PC-3 (cell line): Measurements from ENCODE around the gene DHX34. TPM values are rescaled to one million over a fixed set of nuclear protein-coding genes. Genes with fewer than 3 reads are reported as not detected.

ENCODE experiments used
- ATAC-seq: fragments of 200-7000 bp; cut with Tn5 transposase; 2 replicates; pipeline ENCODE4 v1.9.1; 2020; ENCODE audit warnings: mild to moderate bottlenecking, moderate library complexity
- BruUV-seq: library from RNA; stranded (reverse); fragments of 400-500 nt; replicated peaks from 2 replicates; lab custom pipeline; 2021; lab: Mats Ljungman, UMichigan
- CTCF ChIA-PET: fragments of 300-600 bp; sonication (Branson Sonifier 250); formaldehyde crosslinking; loops from one replicate; lab custom pipeline; 2022; ENCODE audit warnings: antibody characterized with exemption; lab: Charles Lee
- POLR2A ChIA-PET: fragments of 300-600 bp; sonication (Branson Sonifier 250); formaldehyde crosslinking; loops from one replicate; lab custom pipeline; 2022; ENCODE audit warnings: antibody characterized with exemption; ENCODE audit not compliant: unreplicated experiment; lab: Charles Lee
- DNase-seq: peaks from one replicate; pipeline ENCODE4 v3.0.0-alpha.2; 2015
- H2AFZ ChIP-seq: fragments of 300-600 bp; sonication (generic); 2 replicates; pipeline ENCODE4 v1.6.0; 2016; ENCODE audit warnings: antibody characterized with exemption, low read length
- H3F3A ChIP-seq: fragments of 300-600 bp; sonication (generic); one replicate; pipeline ENCODE4 v1.6.0; 2017; ENCODE audit warnings: antibody characterized with exemption, low read length, control low read depth, mild to moderate bottlenecking; ENCODE audit not compliant: unreplicated experiment
- H3K27ac ChIP-seq: fragments of 300-600 bp; sonication (generic); 2 replicates; pipeline ENCODE4 v1.5.1; 2016; ENCODE audit warnings: mild to moderate bottlenecking, low read length
- H3K27me3 ChIP-seq: fragments of 300-600 bp; sonication (generic); 2 replicates; pipeline ENCODE4 v1.6.1; 2016; ENCODE audit warnings: low read length, mixed read lengths
- H3K36me3 ChIP-seq: fragments of 300-600 bp; sonication (generic); 2 replicates; pipeline ENCODE4 v1.6.1; 2016; ENCODE audit warnings: low read depth, mixed run types, low read length, mixed read lengths
- H3K4me1 ChIP-seq: fragments of 300-600 bp; sonication (generic); 2 replicates; pipeline ENCODE4 v1.5.1; 2016; ENCODE audit warnings: low read length; ENCODE audit not compliant: insufficient read depth
- H3K4me2 ChIP-seq: fragments of 300-600 bp; sonication (generic); 2 replicates; pipeline ENCODE4 v1.6.0; 2016; ENCODE audit warnings: low read length
- H3K4me3 ChIP-seq: fragments of 300-600 bp; sonication (generic); 2 replicates; pipeline ENCODE4 v1.5.1; 2016; ENCODE audit warnings: mild to moderate bottlenecking, low read length, mixed read lengths
- H3K79me2 ChIP-seq: fragments of 300-600 bp; sonication (generic); 2 replicates; pipeline ENCODE4 v1.6.1; 2017; ENCODE audit warnings: low read length, mixed read lengths
- H3K9ac ChIP-seq: fragments of 300-600 bp; sonication (generic); 2 replicates; pipeline ENCODE4 v1.6.0; 2016; ENCODE audit warnings: mild to moderate bottlenecking, low read length
- H3K9me2 ChIP-seq: fragments of 300-600 bp; sonication (generic); replicated peaks from 2 replicates; pipeline ENCODE4 v1.6.1; 2016; ENCODE audit warnings: mixed run types, low read length, mixed read lengths
- H3K9me3 ChIP-seq: fragments of 300-600 bp; sonication (generic); 2 replicates; pipeline ENCODE4 v1.6.1; 2016; ENCODE audit warnings: low read length, mixed read lengths
- H4K20me1 ChIP-seq: fragments of 300-600 bp; sonication (generic); 2 replicates; pipeline ENCODE4 v1.6.1; 2016; ENCODE audit warnings: low read length, mixed read lengths
- EZH2 ChIP-seq: fragments of 300-600 bp; sonication (generic); IDR thresholded peaks from one replicate; pipeline ENCODE4 v1.6.1; 2017; ENCODE audit warnings: antibody characterized with exemption, mild to moderate bottlenecking, low read length; ENCODE audit not compliant: unreplicated experiment
- EZH2phosphoT487 ChIP-seq: fragments of 300-600 bp; sonication (generic); IDR thresholded peaks from 2 replicates; pipeline ENCODE4 v1.6.1; 2018; ENCODE audit warnings: mild to moderate bottlenecking, antibody characterized with exemption, low read length, borderline replicate concordance
- intact Hi-C: fragments of 100-400 bp; cut with micrococcal nuclease; formaldehyde crosslinking; loops from 2 replicates; pipeline ENCODE4 v1.9.0; 2023
- total RNA-seq: library from RNA; depleted of rRNA; stranded (reverse); fragments of >200 nt; gene quantifications from 2 replicates; pipeline ENCODE4 v1.2.3, GENCODE V29; 2014
- TF ChIP-seq, protein P1 (sequence below): fragments of 300-600 bp; sonication (generic); conservative IDR thresholded peaks from 2 replicates; pipeline ENCODE4 v1.5.1; 2017; ENCODE audit warnings: antibody characterized with exemption, low read depth, mild to moderate bottlenecking, low read length

The DHX34 gene
- total RNA-seq, 1 experiment from 2014 or later, result 28.3 TPM

DNA sequence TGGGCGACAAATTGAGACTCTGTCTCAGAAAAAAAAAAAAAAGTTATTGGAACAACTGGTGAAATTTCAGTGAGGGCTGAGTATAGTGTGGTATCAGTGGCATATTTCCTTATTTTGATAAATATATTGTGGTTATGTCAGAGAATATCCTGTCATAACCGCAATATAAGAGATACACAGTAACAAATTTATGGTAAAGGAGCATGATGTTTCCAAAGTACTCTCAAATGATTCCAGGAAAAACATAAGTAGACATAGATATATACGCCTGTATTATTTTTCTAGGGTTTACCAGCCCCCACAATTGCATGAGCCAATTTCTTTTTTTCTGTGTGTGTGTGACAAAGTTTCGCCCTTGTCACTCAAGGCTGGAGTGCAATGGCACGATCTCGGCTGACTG lies 45.1 kb upstream of the DHX34 start:
- Histone ChIP-seq H3K27me3 (no peaks in the 10 kb centered on the region), H3K9me3 (no peaks in the 10 kb centered on the region), H3K36me3 (no peaks in the 10 kb centered on the region), H3K4me3 (no peak overlapping the region), H3F3A (no peaks in the 10 kb centered on the region), H3K27ac (no peak overlapping the region), H3K4me2 (no peak overlapping the region), H3K9me2 (no peaks in the 10 kb centered on the region), H4K20me1 (no peaks in the 10 kb centered on the region), H3K4me1 (no peaks in the 10 kb centered on the region), H3K79me2 (no peaks in the 10 kb centered on the region), H2AFZ (no peak overlapping the region), H3K9ac (no peak overlapping the region)
- DNase-seq (no peak), ATAC-seq (no peak)
- TF ChIP-seq, protein P1, sequence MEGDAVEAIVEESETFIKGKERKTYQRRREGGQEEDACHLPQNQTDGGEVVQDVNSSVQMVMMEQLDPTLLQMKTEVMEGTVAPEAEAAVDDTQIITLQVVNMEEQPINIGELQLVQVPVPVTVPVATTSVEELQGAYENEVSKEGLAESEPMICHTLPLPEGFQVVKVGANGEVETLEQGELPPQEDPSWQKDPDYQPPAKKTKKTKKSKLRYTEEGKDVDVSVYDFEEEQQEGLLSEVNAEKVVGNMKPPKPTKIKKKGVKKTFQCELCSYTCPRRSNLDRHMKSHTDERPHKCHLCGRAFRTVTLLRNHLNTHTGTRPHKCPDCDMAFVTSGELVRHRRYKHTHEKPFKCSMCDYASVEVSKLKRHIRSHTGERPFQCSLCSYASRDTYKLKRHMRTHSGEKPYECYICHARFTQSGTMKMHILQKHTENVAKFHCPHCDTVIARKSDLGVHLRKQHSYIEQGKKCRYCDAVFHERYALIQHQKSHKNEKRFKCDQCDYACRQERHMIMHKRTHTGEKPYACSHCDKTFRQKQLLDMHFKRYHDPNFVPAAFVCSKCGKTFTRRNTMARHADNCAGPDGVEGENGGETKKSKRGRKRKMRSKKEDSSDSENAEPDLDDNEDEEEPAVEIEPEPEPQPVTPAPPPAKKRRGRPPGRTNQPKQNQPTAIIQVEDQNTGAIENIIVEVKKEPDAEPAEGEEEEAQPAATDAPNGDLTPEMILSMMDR, result no peak
- no peak for TF ChIP-seq EZH2
- no peak for TF ChIP-seq EZH2phosphoT487
- BruUV-seq, result no TSS peak
- ChIA-PET POLR2A (no interaction called here), CTCF (no interaction called here)
- intact Hi-C loops, result no loop called here

GRCh38 chr19:47305309-47305751 lies 43.8 kb upstream of the DHX34 start:
- Histone ChIP-seq H3K27me3 (no peaks in the 10 kb centered on the region), H3K4me2 (peak overlapping the region; percentile 85), H3K4me1 (no peaks in the 10 kb centered on the region), H2AFZ (peak overlapping the region; percentile 71), H3K27ac (no peak overlapping the region), H3K36me3 (no peaks in the 10 kb centered on the region), H3F3A (no peaks in the 10 kb centered on the region), H3K9ac (no peak overlapping the region), H3K4me3 (peak overlapping the region; percentile 54; the same call in 1 of the 2 replicates), H3K9me2 (no peaks in the 10 kb centered on the region), H3K79me2 (no peaks in the 10 kb centered on the region), H3K9me3 (no peaks in the 10 kb centered on the region), H4K20me1 (no peaks in the 10 kb centered on the region)
- ATAC-seq, result peak; percentile 49
- peak; percentile 72 for DNase-seq
- BruUV-seq, result no TSS peak
- intact Hi-C loops, result loop anchor here (5.0 kb wide), 1 partner anchor 42 kb away; the partner anchor contains the start of gene DHX34
- ChIA-PET CTCF (no interaction called here), POLR2A (no interaction called here)
- TF ChIP-seq, protein P1, result peak; percentile 88
- TF ChIP-seq EZH2, result no peak

DNA sequence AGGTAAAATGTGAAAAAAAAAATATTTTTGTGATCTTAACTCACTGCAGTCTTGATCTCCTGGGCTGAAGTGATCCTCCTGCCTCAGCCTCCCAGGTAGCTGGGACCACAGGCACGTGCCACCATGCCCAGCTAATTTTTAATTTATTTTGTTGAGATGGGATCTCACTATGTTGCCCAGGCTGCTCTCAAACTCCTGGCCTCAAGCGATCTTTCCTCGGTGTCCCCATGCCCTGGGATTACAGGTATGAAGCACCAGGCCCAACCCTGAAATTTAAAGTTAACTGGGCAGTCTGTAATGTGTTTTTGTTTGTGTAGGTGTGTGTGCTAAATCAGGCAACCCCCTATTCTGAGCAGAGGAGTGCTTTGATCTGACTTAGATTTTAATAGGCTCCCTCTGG lies 42.8 kb upstream of the DHX34 start:
- H2AFZ ChIP-seq, result no peak overlapping the region
- ATAC-seq, result no peak
- no peaks in the 10 kb centered on the region for H3K36me3 ChIP-seq
- BruUV-seq, result no TSS peak
- intact Hi-C loops, result loop anchor here (5.0 kb wide), 1 partner anchor 41 kb away; the partner anchor contains the start of gene DHX34
- H3K4me1 ChIP-seq, result no peaks in the 10 kb centered on the region
- no peaks in the 10 kb centered on the region for H3K79me2 ChIP-seq
- ChIA-PET CTCF (no interaction called here), POLR2A (no interaction called here)
- TF ChIP-seq EZH2phosphoT487 (no peak), EZH2 (no peak)
- TF ChIP-seq, protein P1, result no peak
- H3K9me2 ChIP-seq, result no peaks in the 10 kb centered on the region
- H3F3A ChIP-seq, result no peaks in the 10 kb centered on the region
- no peak overlapping the region for H3K27ac ChIP-seq
- no peak overlapping the region for H3K4me3 ChIP-seq
- no peak overlapping the region for H3K4me2 ChIP-seq
- DNase-seq, result no peak
- H3K9me3 ChIP-seq, result no peaks in the 10 kb centered on the region
- no peaks in the 10 kb centered on the region for H4K20me1 ChIP-seq
- H3K27me3 ChIP-seq, result no peaks in the 10 kb centered on the region
- no peak overlapping the region for H3K9ac ChIP-seq
